Measurements from ENCODE around the gene NEUROD6.

The NEUROD6 gene

GRCh38 chr7:31340603-31341002, at the start of gene NEUROD6:
NEUROD6 (minus strand) TSS chr7:31340726; CDS start chr7:31339268, 1,458 bp downstream.
- DNase-seq (ENCODE audit: low read depth in 2 of 2): no peak

DNA sequence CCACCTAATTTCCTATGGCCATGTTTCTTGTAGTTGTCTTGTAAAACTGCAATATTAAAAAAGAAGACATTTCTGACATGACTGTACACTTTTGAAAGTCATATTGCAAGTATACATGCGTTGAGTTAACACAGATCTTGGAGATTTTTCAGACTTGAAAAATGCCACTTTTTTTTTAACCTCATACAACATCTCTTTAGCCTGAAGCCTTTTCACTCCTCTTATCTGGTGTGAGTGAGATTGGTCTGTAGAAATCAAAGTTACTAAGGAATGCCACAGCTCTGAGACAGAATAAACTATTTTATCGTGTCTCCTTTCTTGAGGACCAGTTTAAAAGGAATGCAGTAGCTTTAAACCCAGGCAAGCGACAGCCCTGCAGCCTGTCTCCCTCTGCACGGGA, 43.9 kb upstream of the NEUROD6 start:
- no peak for DNase-seq (ENCODE audit: low read depth in 2 of 2)

GRCh38 chr7:31382722-31383121, 42.2 kb upstream of the NEUROD6 start:
- DNase-seq (ENCODE audit: low read depth in 2 of 2): no peak

DNA sequence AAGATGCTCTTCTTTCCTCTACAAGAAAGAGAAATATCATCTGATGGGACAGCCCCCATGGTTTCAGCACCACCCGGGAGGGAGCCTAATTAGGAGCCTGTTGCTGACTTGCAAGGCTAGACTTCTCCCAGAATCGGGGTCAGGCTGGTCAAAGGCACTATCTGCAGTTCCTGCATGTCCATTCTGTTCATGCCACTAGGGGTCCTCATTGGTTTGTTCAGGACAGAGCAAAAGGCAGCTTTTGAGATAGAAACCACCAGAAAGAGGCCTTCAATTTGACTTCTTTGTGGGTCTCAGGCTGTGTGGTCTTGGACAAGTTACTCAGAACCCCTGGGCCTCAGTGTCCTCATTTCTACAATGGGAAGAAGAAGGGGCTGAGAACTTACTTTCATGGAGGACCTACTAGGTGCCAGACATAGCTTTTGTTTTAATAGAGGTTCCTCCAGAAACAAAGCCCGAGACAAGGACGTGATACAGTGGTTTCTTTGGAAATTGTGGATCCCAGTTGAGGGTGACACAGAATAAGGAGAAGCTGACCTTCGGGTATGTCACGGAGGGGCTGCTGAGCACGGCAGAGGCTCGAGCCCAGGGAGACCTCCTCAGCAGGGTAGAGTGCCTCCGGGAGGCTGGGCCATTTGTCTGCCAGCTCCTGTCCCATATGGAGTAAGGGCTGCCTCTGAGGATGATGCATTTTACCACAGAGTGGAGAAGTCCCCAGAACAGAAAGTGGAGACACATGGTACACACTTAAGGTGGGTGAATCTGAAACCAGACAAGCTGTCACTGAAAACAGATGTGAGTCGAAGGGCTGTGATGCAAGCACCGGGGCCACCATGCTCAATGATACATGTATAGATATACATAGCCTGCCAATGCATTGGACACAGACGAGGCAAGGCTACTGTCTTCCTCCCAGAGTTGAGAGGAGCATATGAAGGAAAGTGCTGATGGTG, 33.1 kb upstream of the NEUROD6 start:
- peak in 1 of 2 donors; percentile 0 for DNase-seq (ENCODE audit: low read depth in 2 of 2)

- no peak for DNase-seq (ENCODE audit: low read depth in 2 of 2)
Measured at GRCh38 chr7:31372231-31372959, 31.9 kb upstream of the NEUROD6 start.

GRCh38 chr7:31371621-31372020, 31.1 kb upstream of the NEUROD6 start:
- no peak for DNase-seq (ENCODE audit: low read depth in 2 of 2)

DNA sequence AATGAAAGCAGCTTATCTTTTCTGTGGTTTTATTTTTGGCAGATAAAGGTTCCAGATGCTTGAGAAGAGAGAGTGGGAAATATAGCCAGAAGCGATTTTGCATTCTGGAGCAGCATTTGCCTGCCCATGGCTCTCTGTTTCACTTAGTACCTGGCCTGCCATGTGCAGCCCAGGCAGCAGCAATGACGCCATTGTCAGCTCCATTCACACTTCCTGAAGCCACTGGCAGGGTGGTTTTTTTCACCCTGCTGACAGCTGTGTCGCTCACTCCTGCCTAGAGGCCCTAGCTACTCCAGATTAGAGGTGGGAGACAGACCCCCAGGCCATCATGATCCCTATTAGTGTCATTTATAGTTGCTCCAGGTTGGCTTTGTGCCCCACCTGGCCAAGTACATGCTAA, 30.1 kb upstream of the NEUROD6 start:
- DNase-seq (ENCODE audit: low read depth in 2 of 2): no peak

DNA sequence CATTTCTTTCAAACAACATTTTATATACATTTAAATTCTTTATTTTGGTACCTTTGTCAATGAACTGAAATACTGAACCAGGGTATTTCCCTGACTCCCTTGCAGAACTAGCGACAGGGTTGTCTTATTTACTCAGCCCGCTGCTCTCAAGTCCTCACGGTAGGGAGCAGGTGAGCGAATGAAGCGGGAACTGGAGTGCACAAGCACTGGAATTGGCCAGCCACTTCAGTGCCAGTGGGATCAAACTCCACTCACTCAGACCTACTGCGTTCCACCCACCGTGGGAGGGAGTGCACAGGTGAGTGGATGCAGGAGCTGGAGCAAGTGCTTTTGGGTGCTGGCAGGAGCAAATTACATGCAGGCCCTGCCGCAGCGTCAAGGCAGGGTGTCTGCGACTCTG, 28.1 kb upstream of the NEUROD6 start:
- no peak for DNase-seq (ENCODE audit: low read depth in 2 of 2)

- DNase-seq (ENCODE audit: low read depth in 2 of 2): no peak
Measured at GRCh38 chr7:31363496-31363895, 23.0 kb upstream of the NEUROD6 start.

DNA sequence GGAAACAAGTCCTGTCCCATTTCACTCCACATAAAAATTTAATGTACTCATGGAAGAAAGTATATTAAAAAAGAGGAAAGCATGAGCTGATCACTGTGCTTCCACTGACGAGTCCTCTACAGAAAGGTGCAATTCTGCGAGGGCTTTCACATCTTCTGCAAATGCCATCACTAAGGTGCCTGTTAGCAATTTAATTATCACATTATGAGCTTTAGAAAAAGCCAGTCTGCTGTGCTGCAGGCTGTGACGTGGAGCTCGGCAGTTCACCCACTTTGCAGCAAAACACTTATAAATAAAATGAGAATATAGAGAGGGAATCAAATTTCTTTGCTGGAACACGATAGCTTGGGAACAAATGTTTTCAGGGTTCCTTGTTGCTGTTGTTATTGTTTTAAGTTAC, 22.5 kb upstream of the NEUROD6 start:
- DNase-seq (ENCODE audit: low read depth in 2 of 2): no peak

GRCh38 chr7:31362401-31362800, 21.9 kb upstream of the NEUROD6 start:
- DNase-seq (ENCODE audit: low read depth in 2 of 2): no peak

DNA sequence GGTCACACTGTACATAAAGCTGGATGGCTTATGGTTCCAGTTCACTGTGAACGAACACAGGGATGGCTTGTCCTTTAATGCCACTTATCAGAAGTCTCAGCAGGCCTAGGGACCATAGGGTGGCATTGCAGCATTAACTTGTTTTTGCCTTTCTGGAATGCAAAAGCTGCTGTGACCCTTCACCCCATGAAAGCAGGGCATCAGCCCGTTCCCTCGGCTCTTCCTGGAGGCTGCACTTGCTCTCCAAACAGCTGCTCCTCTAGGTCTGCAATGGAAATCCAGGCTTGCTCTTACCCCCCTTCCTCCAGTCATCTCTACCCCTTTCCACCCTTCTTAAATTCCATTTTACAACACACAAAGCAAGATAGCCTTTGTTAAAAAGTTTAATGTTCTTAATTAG, 17.9 kb upstream of the NEUROD6 start:
- no peak for DNase-seq (ENCODE audit: low read depth in 2 of 2)

DNA sequence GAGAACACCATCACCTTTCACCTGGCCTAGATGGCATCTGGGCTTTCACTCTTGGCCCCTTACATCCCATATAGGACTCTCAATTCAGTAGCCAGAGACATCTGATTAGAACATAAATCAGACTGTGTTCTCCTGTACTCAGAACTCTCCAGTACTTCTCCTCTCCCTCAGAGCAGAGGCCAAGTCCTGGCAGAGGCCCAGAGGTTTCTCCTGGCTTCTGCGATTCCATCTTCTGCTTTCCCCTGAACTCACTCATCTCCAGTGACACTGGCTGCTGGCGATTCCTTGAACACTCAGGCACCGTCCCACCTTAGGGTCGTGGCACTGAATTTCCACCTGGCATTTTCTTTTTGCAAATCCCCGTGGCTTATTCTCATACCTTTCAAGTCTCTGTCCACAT, 4.9 kb upstream of the NEUROD6 start:
- DNase-seq (ENCODE audit: low read depth in 2 of 2): no peak

- DNase-seq (ENCODE audit: low read depth in 2 of 2): no peak
Measured at GRCh38 chr7:31343516-31344305, 3.2 kb upstream of the NEUROD6 start.

- no peak for DNase-seq (ENCODE audit: low read depth in 2 of 2)
Measured at GRCh38 chr7:31341141-31341540, 615 bp upstream of the NEUROD6 start.

DNA sequence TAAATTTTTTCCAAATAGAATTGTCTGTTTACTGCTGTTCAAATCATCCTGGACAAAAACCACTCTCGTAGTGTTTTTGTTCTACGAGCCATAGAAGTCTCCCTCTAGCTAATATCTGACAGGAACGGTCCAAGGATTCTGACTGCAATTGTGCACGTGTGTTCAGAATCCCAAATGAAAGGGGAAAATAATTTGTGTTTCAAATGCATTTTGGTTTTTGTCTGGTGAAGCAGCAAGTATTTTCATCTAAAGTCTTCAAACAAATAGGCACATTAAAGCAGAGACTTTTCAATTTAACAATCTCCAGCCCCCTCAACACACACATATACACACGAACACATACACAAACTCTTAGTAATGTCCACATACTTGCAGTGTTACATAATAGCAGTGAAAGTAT, 475 bp downstream of the NEUROD6 start:
- DNase-seq (ENCODE audit: low read depth in 2 of 2): no peak

DNA sequence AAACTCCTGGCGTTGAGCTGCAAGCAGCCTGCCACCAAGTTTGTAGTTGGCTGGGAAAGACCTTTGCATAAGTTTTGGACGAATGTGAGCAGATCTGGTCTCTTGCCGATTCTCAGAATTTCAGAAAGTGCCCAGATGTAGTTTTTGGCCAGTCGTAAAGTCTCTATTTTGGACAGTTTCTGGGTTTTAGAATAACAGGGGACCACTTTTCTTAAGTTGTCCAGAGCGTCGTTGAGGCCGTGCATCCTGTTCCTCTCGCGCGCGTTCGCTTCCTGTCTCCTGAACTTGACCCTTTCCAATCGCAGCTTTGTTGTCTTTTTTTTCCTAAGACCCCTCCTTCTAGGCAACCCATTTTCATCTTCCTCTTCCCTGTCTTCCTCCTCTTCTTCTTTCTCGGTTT, 1.8 kb downstream of the NEUROD6 start:
- no peak for DNase-seq (ENCODE audit: low read depth in 2 of 2)

GRCh38 chr7:31337002-31337565, 3.4 kb downstream of the NEUROD6 start:
- no peak for DNase-seq (ENCODE audit: low read depth in 2 of 2)

GRCh38 chr7:31336202-31337001, 4.1 kb downstream of the NEUROD6 start:
- no peak for DNase-seq (ENCODE audit: low read depth in 2 of 2)

DNA sequence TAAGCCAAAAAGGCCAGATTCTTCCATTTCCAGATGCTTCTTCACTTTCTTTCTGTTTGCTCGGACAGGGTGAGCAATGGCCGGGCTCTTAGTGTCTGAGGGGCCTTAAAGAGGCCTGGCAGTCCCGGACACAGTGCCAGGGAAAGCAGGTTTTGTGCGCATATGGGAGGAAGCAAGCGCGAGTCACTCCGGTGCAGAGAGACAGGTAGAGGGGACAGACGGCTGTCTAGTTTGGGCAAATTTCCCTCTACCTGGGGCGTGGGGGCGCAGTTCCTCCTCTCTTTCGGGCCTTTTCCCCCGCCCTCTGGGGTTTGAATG, 4.7 kb downstream of the NEUROD6 start:
- no peak for DNase-seq (ENCODE audit: low read depth in 2 of 2)
